Urinary bladder (tissue), 4 donors: ENCODE data around the gene TBC1D2. TPM values are rescaled to one million over a fixed set of nuclear protein-coding genes. Genes with fewer than 3 reads are reported as not detected.

Experiments
- DNase-seq: peaks from one replicate; pipeline ENCODE4 v3.0.0-alpha.2; 2015; ENCODE audit errors: extremely low spot score
- H3K27ac ChIP-seq: one replicate; pipeline ENCODE4 v1.5.1; 2013; ENCODE audit warnings: low read depth, mild to moderate bottlenecking, moderate library complexity
- H3K36me3 ChIP-seq: one replicate; pipeline ENCODE4 v1.6.1; 2013; ENCODE audit warnings: mild to moderate bottlenecking, moderate library complexity; ENCODE audit not compliant: insufficient read depth
- H3K4me1 ChIP-seq: one replicate; pipeline ENCODE4 v1.6.1; 2013; ENCODE audit warnings: mild to moderate bottlenecking, moderate library complexity; ENCODE audit not compliant: insufficient read depth
- H3K4me3 ChIP-seq: one replicate; pipeline ENCODE4 v1.5.1; 2013; ENCODE audit warnings: low read depth, low read length
- WGBS: extraction: QIAGEN DNeasy Blood & Tissue Kit; methylation state at CpG from one replicate; pipeline ENCODE4 v1.1.7; 2013; 5-methylcytosine and 5-hydroxymethylcytosine counted together
- polyA plus RNA-seq: library from polyadenylated mRNA; stranded (reverse); fragments of 200-250 nt; gene quantifications from one replicate; pipeline ENCODE4 v1.2.3, GENCODE V29; 2013
- total RNA-seq: library from RNA; depleted of rRNA; stranded (reverse); fragments of >200 nt; gene quantifications from one replicate; pipeline ENCODE4 v1.2.3, GENCODE V29; 2014
- donor health status: healthy with polysubstance abuse.
- donor health status: healthy.

Gene TBC1D2
- total and polyA plus RNA-seq, 2 donors = 4.4 to 15.2 TPM

- H3K4me3 ChIP-seq = peak overlapping the region; percentile 60
- WGBS = 66% methylated on average over 8 of the region's 8 CpGs
Observed at GRCh38 chr9:98193336-98193944, 62.0 kb downstream of the TBC1D2 start.

GRCh38 chr9:98192503-98193335 lies 62.7 kb downstream of the TBC1D2 start, which contains the start of gene CORO2A:
Gene CORO2A (minus strand): TSS chr9:98192637. CDS start chr9:98157660, 34,977 bp downstream.
- Histone ChIP-seq H3K27ac (peak within 1 kb of the TSS; percentile 44), H3K4me1 (no peaks in the 10 kb centered on the region), H3K4me3 (peak within 1 kb of the TSS; percentile 60), H3K36me3 (no peaks in the 10 kb centered on the region)
- peak; percentile 36 for DNase-seq
- WGBS = under 1% methylated on average over 95 of the region's 95 CpGs

More at GRCh38 chr9:98193336-98193944, 62.0 kb downstream of the TBC1D2 start:
- no peaks in the 10 kb centered on the region for H3K36me3 ChIP-seq
- no peak for DNase-seq
- H3K27ac ChIP-seq = no peak overlapping the region
- H3K4me1 ChIP-seq = no peaks in the 10 kb centered on the region

DNA sequence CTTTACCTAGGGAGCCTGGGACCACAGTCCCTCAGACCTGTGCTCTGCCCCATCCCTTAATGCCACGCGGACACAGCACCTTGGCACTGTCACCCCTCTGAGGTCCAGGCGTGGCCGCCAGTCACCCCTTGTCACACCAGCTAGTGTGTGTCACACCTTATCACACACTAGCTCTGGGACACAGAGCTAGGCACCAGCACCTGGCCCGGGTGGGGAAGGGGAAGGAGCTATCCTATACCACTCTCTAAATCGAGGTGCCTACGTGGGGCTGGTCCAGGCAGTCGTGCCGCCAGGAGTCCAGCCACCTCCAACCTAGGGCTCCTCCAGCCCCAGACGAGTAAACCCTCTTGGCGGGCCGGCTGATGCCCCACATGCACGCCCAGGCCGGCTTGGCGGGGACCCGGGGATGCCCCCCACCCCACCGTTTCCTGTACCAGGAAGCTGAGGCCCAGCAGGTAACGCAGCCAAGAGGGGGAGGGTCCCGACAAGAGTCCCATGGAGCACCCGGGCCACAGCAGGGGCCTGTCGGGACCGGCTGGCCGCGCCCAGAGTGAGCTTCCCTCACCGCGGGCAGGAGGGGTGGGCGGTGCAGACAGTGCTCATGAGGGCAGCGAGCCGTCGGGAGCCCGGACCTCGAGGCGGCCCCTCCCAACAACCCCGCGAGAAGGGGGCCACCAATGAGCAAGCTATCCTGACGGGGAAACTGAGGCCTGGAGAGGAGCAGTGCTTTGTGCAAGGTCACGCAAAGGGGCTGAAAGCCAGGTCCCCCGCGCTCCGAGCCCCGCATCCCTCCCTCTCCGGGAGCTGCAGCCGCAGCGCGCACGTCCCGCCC lies 63.6 kb downstream of the TBC1D2 start:
- 13% methylated on average over 47 of the region's 47 CpGs for WGBS
- Histone ChIP-seq H3K36me3 (no peaks in the 10 kb centered on the region), H3K4me3 (peak overlapping the region; percentile 60), H3K27ac (no peak overlapping the region), H3K4me1 (no peaks in the 10 kb centered on the region)
- no peak for DNase-seq

DNA sequence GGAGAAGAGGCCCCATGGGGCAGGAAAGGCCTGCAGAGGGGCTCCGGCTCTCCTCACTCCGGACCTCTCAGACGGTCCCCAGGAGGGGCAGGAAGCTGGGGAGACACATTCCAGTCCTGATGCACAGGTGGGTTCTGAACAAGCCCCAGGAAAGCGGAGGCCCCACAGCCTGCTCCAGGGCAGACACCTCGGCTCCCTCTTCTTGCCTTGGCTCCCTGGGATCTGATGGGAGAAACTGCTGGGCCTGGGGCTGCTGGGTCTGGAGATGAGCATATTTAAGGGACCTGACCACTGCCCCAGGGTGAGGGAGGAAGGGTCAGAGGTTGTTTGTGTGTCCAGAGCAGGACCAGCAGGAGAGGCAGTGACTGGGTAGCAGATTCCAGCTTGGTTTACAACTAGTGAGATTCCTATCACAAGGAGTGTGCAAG lies 64.3 kb downstream of the TBC1D2 start:
- no peak for DNase-seq
- H3K4me3 ChIP-seq = no peak overlapping the region
- WGBS = 89% methylated on average over 5 of the region's 5 CpGs
- no peak overlapping the region for H3K27ac ChIP-seq
- H3K4me1 ChIP-seq = no peaks in the 10 kb centered on the region
- H3K36me3 ChIP-seq = no peaks in the 10 kb centered on the region

GRCh38 chr9:98190757-98191105 lies 64.7 kb downstream of the TBC1D2 start:
- Histone ChIP-seq H3K4me1 (no peaks in the 10 kb centered on the region), H3K4me3 (no peak overlapping the region), H3K36me3 (no peaks in the 10 kb centered on the region), H3K27ac (no peak overlapping the region)
- 83% methylated on average over 5 of the region's 5 CpGs for WGBS
- no peak for DNase-seq

DNA sequence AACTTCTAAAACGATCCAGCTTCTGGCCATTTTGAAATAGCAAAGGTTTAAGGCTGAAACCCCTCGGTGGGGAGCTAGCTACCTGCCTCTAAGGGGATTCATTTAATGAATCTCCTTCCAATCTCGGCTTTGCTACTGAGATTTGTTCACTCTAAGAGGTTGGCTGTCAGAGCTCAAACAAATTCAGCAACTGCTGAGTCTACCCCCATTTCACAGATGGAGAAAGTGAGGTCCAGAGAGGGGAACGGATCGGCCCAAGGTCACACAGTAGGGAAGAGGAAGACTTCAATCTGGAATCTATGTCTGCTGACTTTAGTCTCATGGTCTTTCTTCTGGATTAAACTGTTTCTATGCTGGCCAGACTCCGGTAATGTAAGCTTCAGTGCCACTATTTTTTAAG lies 66.0 kb downstream of the TBC1D2 start:
- DNase-seq = no peak
- H3K27ac ChIP-seq = no peak overlapping the region
- H3K36me3 ChIP-seq = no peaks in the 10 kb centered on the region
- H3K4me3 ChIP-seq = no peak overlapping the region
- no peaks in the 10 kb centered on the region for H3K4me1 ChIP-seq
- 67% methylated on average over 6 of the region's 6 CpGs for WGBS

DNA sequence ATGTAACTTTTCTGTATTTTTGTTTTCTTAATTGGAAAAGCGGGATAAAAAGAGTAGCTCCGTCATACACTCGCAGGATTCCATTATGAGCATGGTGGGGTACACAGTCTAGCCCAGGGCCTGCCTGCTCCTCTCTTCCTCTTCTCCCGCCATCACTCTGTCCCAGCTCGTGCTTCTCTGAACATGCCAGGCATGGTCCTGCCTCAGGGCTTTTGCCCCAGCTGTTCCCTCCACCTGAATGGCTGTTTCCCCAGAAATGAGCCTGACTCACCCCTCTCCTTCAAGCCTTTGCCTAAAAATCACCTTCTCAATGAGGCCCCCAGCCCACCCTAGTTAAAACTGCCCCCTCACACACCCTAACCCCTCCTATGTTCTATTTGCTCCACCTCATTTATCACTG lies 67.5 kb downstream of the TBC1D2 start:
- Histone ChIP-seq H3K27ac (no peak overlapping the region), H3K4me3 (no peak overlapping the region), H3K4me1 (no peaks in the 10 kb centered on the region), H3K36me3 (no peaks in the 10 kb centered on the region)
- no peak for DNase-seq
- 87% methylated on average over 5 of the region's 5 CpGs for WGBS

- DNase-seq = no peak
- Histone ChIP-seq H3K4me3 (no peak overlapping the region), H3K27ac (no peak overlapping the region), H3K4me1 (no peaks in the 10 kb centered on the region), H3K36me3 (no peaks in the 10 kb centered on the region)
- 55% methylated on average over 1 of the region's 1 CpG for WGBS
Observed at GRCh38 chr9:98186236-98186635, 69.2 kb downstream of the TBC1D2 start.

GRCh38 chr9:98185611-98186171 lies 69.8 kb downstream of the TBC1D2 start:
- no peaks in the 10 kb centered on the region for H3K4me1 ChIP-seq
- no peak for DNase-seq
- 69% methylated on average over 6 of the region's 6 CpGs for WGBS
- H3K36me3 ChIP-seq = no peaks in the 10 kb centered on the region
- H3K4me3 ChIP-seq = no peak overlapping the region
- H3K27ac ChIP-seq = no peak overlapping the region

DNA sequence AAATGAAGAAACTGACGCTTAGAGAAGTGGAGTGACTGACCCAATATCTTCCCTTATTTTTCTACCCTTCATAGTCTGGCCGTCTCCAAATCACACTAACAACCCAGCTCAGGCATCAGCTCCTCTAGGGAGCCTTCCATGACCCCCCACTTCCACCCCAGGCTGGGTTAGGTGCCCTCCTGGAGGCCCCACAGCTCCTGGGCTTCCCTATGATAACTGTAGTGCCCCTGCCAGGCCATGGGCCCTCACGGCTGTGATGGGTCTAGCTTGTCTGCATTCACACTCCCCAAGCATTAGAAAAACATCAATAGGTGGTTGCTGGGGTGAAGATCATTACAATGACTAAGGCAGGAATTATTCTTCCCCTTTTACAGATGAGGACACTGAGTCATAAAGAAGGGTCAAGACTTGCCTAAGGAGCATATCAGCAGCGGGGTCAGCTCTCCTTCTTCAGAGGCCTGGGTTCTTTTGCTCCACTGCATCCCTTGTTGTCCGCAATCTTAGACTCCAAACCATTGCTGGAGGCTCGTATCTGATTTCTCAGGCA lies 70.4 kb downstream of the TBC1D2 start:
- H3K4me3 ChIP-seq = no peak overlapping the region
- no peak for DNase-seq
- H3K27ac ChIP-seq = no peak overlapping the region
- WGBS = 88% methylated on average over 6 of the region's 6 CpGs
- no peaks in the 10 kb centered on the region for H3K36me3 ChIP-seq
- no peaks in the 10 kb centered on the region for H3K4me1 ChIP-seq

GRCh38 chr9:98184326-98184725 lies 71.1 kb downstream of the TBC1D2 start:
- Histone ChIP-seq H3K4me3 (no peak overlapping the region), H3K36me3 (no peaks in the 10 kb centered on the region), H3K27ac (no peak overlapping the region), H3K4me1 (no peaks in the 10 kb centered on the region)
- no peak for DNase-seq
- WGBS = 73% methylated on average over 6 of the region's 6 CpGs

DNA sequence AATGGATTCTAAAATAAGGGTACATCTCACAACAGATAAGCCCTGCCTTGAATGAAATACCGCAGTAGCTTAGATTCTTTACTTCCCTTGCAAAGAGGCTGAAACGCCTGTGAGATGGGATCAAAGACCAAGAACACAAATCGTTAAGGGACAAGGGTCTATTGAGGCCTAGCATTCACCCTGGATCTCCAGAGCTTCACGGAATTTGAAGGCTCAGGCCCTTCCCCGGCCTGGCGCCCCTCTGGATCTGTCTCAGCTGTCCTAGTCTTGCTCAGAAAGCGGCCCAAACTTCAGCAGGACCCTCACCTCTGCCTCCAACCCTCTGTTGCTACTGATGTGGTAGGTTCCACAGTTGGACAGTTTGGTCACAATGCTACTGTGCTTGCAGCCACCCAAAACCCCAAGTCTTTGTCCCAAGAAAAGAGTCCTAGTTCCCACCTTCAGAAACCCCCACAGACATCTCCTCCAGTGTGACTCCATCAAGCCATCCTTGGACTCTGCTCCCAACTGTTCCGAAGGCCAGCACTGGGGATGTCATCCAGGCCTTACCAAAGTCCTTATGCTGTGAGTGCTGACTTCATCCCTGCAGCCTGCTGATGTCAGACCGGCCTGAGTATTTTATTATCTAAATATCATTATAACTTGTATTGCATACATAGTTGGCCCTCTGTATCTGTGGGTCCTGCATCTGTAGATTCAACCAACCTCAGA lies 72.4 kb downstream of the TBC1D2 start:
- no peak overlapping the region for H3K4me3 ChIP-seq
- no peak overlapping the region for H3K27ac ChIP-seq
- no peak for DNase-seq
- 78% methylated on average over 9 of the region's 9 CpGs for WGBS
- no peaks in the 10 kb centered on the region for H3K4me1 ChIP-seq
- no peaks in the 10 kb centered on the region for H3K36me3 ChIP-seq
